ENCODE measurements around the gene SLC44A3. TPM values are rescaled to one million over a fixed set of nuclear protein-coding genes. Genes with fewer than 3 reads are reported as not detected.

SLC44A3 gene
- total and polyA plus RNA-seq, 11 donors = 1.3 to 8.8 (median 5.8) TPM

DNA sequence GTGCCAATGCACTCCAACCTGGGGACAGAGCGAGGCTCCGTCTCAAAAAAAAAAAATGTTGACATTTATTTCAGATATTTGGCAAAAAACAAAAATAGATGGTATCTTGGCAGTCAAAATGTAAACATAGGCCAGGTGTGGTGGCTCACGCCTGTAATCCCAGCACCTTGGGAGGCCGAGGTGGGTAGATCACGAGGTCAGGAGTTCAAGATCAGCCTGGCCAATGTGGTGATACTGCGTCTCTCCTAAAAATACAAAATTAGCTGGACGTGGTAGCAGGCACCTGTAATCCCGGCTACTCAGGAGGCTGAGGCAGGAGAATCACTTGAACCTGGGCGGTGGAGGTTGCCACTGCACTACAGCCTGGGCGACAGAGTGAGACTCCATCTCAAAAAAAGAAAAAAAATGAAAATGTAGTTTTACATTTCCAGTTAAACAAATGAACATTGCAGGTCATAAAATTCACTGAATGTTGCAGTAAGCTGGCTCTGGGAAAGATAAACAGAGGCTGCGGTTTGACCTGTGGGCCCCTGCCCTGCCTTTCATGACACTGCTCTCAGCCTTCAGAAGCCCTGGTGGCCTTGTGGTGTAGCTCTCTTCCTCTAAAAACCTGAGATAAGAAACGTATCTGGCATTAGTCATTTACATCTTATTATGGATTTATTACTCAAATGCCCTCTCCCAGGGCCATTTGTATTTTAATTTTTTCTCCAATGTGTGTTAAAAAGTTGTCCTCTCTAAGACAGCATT lies 12.2 kb upstream of the SLC44A3 start:
- Histone ChIP-seq H3K27ac (no peak overlapping the region), H3K27me3 (no peaks in the 10 kb centered on the region), H3K36me3 (no peaks in the 10 kb centered on the region), H3K4me1 (peaks cover 0 to 28% (median 15%) of the 10 kb centered on the region in 12 donors), H3K4me3 (no peak overlapping the region), H3K9me3 (no peaks in the 10 kb centered on the region)
- no peak for DNase-seq
- WGBS, 4 donors = 84 to 90% (median 86%) methylated on average over 12 of the region's 12 CpGs
- intact Hi-C loops (cut with DNase I) = loop anchor here in 5 of 10 donors (2.0 to 10.0 kb wide), 6 partner anchors 203 to 327 kb away; no protein-coding TSS in a partner anchor
- ATAC-seq = no peak
- TF ChIP-seq POLR2A (IDR thresholded peaks at IDR 0.05) = no peak
- TF ChIP-seq, protein P1, sequence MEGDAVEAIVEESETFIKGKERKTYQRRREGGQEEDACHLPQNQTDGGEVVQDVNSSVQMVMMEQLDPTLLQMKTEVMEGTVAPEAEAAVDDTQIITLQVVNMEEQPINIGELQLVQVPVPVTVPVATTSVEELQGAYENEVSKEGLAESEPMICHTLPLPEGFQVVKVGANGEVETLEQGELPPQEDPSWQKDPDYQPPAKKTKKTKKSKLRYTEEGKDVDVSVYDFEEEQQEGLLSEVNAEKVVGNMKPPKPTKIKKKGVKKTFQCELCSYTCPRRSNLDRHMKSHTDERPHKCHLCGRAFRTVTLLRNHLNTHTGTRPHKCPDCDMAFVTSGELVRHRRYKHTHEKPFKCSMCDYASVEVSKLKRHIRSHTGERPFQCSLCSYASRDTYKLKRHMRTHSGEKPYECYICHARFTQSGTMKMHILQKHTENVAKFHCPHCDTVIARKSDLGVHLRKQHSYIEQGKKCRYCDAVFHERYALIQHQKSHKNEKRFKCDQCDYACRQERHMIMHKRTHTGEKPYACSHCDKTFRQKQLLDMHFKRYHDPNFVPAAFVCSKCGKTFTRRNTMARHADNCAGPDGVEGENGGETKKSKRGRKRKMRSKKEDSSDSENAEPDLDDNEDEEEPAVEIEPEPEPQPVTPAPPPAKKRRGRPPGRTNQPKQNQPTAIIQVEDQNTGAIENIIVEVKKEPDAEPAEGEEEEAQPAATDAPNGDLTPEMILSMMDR (IDR thresholded peaks at IDR 0.05) = no peak

DNA sequence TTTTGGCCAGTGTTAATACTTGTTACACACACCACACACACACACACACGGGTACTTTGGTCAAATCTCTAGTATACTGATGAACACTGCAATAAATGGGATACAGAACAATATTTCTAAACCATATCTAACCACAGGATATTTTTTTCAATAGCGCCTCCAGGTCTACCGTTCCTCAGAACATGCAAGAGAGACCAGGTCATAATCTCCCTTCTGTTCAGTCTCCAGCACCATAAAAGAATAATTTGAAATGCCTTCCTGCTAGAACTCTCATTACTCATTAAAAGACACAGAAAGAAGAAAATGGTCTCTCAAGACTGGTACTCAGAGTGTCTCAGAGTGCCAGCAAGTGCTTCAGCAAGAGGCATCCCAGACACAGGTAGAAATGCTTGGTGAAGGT lies 11.5 kb upstream of the SLC44A3 start:
- Histone ChIP-seq H3K4me1 (peaks cover 0 to 20% (median 10%) of the 10 kb centered on the region in 12 donors), H3K4me3 (no peak overlapping the region), H3K27me3 (no peaks in the 10 kb centered on the region), H3K27ac (no peak overlapping the region), H3K9me3 (no peaks in the 10 kb centered on the region), H3K36me3 (no peaks in the 10 kb centered on the region)
- 81 to 90% (median 84%) methylated on average over 3 of the region's 3 CpGs for WGBS, 4 donors
- no peak for DNase-seq
- intact Hi-C loops (cut with DNase I) = loop anchor here in 4 of 10 donors (5.0 to 10.0 kb wide), 5 partner anchors 204 to 326 kb away; no protein-coding TSS in a partner anchor
- TF ChIP-seq, protein P1 (IDR thresholded peaks at IDR 0.05) = no peak
- TF ChIP-seq POLR2A (IDR thresholded peaks at IDR 0.05) = no peak
- ATAC-seq = no peak

GRCh38 chr1:94812985-94813384 lies 7.2 kb upstream of the SLC44A3 start:
- intact Hi-C loops (cut with DNase I) = no loop called here
- Histone ChIP-seq H3K9me3 (peaks cover 0 to 8% (median 0%) of the 10 kb centered on the region in 12 donors), H3K4me3 (no peak overlapping the region), H3K27me3 (no peaks in the 10 kb centered on the region), H3K27ac (no peak overlapping the region), H3K4me1 (no peaks in the 10 kb centered on the region), H3K36me3 (no peaks in the 10 kb centered on the region)
- TF ChIP-seq, protein P1 (IDR thresholded peaks at IDR 0.05) = no peak
- no peak for TF ChIP-seq POLR2A (IDR thresholded peaks at IDR 0.05)
- WGBS, 4 donors = 71 to 83% (median 76%) methylated on average over 4 of the region's 4 CpGs
- DNase-seq (no peak), ATAC-seq (no peak)

DNA sequence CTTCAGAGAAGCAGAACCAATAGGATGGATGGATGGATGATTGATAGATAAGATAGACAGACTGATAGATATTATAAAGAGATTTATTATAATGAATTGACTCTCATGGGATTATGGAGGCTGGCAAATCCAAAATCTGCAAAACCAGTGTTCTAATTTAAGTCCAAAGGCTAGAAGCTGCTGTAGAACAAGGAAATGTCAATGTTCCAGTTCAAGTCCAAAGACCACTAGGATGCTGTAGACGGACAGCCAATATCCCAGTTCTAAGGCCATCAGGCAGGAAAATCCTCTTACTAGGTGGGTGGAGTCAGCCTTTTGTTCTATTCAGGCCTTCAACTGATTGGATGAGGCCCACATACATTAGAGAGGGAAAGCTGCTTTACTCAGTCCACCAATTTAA lies 4.1 kb upstream of the SLC44A3 start:
- H3K4me1 ChIP-seq = peaks cover 0 to 17% (median 5%) of the 10 kb centered on the region in 12 donors
- intact Hi-C loops (cut with DNase I) = no loop called here
- no peak for ATAC-seq
- no peak overlapping the region for H3K4me3 ChIP-seq
- H3K27ac ChIP-seq = no peak overlapping the region
- peaks cover 0 to 17% (median 0%) of the 10 kb centered on the region in 9 donors for H3K27me3 ChIP-seq
- 0 to 88% (median 52%) methylated on average over 1 of the region's 1 CpG for WGBS, 4 donors
- H3K9me3 ChIP-seq = peaks cover 0 to 8% (median 0%) of the 10 kb centered on the region in 12 donors
- H3K36me3 ChIP-seq = no peaks in the 10 kb centered on the region
- no peak for DNase-seq
- TF ChIP-seq, protein P1 (IDR thresholded peaks at IDR 0.05) = no peak
- no peak for TF ChIP-seq POLR2A (IDR thresholded peaks at IDR 0.05)

Data from heart left ventricle (tissue), 16 donors.